ENCODE results near the gene NR1I2. TPM values are rescaled to one million over a fixed set of nuclear protein-coding genes. Genes with fewer than 3 reads are reported as not detected.

Gene NR1I2
- total RNA-seq, 2 donors from 2014 or later, result not detected

DNA sequence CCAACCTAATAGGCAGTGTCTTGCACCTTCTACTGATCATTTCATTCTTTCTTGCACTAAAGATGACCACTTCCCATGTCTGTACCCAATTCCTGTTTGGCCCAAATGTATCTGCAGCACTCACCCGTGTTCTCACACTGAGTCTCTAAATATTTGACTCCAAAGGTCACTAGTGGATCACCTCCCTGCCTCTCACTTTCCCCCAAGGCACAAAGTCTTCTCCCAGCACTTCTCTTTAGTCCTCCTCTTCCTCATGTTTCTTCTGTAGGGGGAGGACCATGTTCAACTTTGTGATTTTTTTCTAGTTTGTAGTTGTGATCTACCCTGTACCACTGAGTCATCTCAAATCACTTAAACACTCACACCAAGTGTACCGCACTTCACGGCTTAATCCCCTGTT, 13.9 kb downstream of the NR1I2 start:
- no peak for ATAC-seq (ENCODE audit: insufficient number of reproducible peaks, low FRiP score, low read depth)
- TF ChIP-seq, protein P1, sequence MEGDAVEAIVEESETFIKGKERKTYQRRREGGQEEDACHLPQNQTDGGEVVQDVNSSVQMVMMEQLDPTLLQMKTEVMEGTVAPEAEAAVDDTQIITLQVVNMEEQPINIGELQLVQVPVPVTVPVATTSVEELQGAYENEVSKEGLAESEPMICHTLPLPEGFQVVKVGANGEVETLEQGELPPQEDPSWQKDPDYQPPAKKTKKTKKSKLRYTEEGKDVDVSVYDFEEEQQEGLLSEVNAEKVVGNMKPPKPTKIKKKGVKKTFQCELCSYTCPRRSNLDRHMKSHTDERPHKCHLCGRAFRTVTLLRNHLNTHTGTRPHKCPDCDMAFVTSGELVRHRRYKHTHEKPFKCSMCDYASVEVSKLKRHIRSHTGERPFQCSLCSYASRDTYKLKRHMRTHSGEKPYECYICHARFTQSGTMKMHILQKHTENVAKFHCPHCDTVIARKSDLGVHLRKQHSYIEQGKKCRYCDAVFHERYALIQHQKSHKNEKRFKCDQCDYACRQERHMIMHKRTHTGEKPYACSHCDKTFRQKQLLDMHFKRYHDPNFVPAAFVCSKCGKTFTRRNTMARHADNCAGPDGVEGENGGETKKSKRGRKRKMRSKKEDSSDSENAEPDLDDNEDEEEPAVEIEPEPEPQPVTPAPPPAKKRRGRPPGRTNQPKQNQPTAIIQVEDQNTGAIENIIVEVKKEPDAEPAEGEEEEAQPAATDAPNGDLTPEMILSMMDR (IDR thresholded peaks at IDR 0.05), result no peak
- no peak for DNase-seq (ENCODE audit: low spot score)
- Histone ChIP-seq H3K27ac (no peak overlapping the region), H3K36me3 (no peaks in the 10 kb centered on the region), H3K27me3 (replicated peaks; ENCODE audit: insufficient read depth) (no peaks in the 10 kb centered on the region), H3K4me3 (no peak overlapping the region), H3K4me1 (ENCODE audit: control insufficient read depth in 1 of 2, low read depth in 2 of 2) (no peaks in the 10 kb centered on the region), H3K9me3 (no peaks in the 10 kb centered on the region)

DNA sequence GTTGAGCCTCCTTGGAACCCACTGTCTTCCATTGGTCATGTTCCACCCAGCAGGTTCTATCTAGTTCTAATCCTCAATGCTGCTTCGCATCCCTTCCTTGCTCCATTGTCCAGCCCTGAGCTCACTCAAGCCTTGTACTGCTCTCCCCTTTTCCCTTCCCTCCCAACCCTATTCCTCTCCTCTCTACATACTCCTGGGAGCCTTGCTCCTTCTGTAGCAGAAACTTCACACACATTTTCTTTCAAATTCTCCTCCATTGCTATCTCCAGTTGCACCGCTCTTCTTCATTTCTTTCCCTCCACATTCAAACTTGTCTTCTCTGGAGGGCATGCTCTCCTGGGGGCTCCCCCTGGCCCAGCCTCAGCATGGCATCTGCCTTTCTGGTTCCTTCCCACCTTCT, 14.5 kb downstream of the NR1I2 start:
- H3K9me3 ChIP-seq, result no peaks in the 10 kb centered on the region
- H3K4me1 ChIP-seq (ENCODE audit: control insufficient read depth in 1 of 2, low read depth in 2 of 2), result no peaks in the 10 kb centered on the region
- ATAC-seq (ENCODE audit: insufficient number of reproducible peaks, low FRiP score, low read depth) (no peak), DNase-seq (ENCODE audit: low spot score) (no peak)
- no peaks in the 10 kb centered on the region for H3K36me3 ChIP-seq
- TF ChIP-seq, protein P1 (IDR thresholded peaks at IDR 0.05), result no peak
- H3K27me3 ChIP-seq (replicated peaks; ENCODE audit: insufficient read depth), result no peaks in the 10 kb centered on the region
- no peak overlapping the region for H3K27ac ChIP-seq
- no peak overlapping the region for H3K4me3 ChIP-seq

GRCh38 chr3:119796785-119797184, 14.9 kb downstream of the NR1I2 start:
- TF ChIP-seq, protein P1 (IDR thresholded peaks at IDR 0.05), result no peak
- Histone ChIP-seq H3K36me3 (no peaks in the 10 kb centered on the region), H3K4me1 (ENCODE audit: control insufficient read depth in 1 of 2, low read depth in 2 of 2) (no peaks in the 10 kb centered on the region), H3K27ac (no peak overlapping the region), H3K9me3 (no peaks in the 10 kb centered on the region), H3K4me3 (no peak overlapping the region), H3K27me3 (replicated peaks; ENCODE audit: insufficient read depth) (no peaks in the 10 kb centered on the region)
- ATAC-seq (ENCODE audit: insufficient number of reproducible peaks, low FRiP score, low read depth), result no peak
- DNase-seq (ENCODE audit: low spot score), result no peak

DNA sequence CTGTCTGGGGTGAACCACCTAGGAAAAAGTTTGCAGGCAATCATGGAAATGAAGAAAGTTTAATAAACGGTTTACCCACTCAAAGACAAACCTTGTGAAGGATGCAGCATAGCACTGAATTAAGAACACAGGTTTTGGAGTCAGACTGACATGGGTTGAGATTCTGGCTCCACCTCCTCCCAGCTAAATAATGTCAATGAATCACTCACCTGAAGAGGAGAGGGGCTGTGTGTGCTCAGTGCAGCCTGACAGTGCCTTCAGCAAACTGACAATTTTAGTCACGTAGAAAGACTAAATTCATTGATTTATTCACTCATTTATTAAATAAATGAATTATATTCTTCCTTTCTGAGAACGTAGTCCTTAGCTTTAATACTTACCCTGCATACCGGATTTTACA, 18.9 kb downstream of the NR1I2 start:
- Histone ChIP-seq H3K27me3 (replicated peaks; ENCODE audit: insufficient read depth) (no peaks in the 10 kb centered on the region), H3K4me3 (no peak overlapping the region), H3K27ac (no peak overlapping the region), H3K4me1 (ENCODE audit: control insufficient read depth in 1 of 2, low read depth in 2 of 2) (no peaks in the 10 kb centered on the region), H3K36me3 (no peaks in the 10 kb centered on the region), H3K9me3 (no peaks in the 10 kb centered on the region)
- ATAC-seq (ENCODE audit: insufficient number of reproducible peaks, low FRiP score, low read depth), result no peak
- no peak for DNase-seq (ENCODE audit: low spot score)
- TF ChIP-seq, protein P1 (IDR thresholded peaks at IDR 0.05), result no peak

GRCh38 chr3:119808244-119808643, 26.3 kb downstream of the NR1I2 start:
- no peak overlapping the region for H3K4me3 ChIP-seq
- H3K27me3 ChIP-seq (replicated peaks; ENCODE audit: insufficient read depth), result no peaks in the 10 kb centered on the region
- DNase-seq (ENCODE audit: low spot score) (no peak), ATAC-seq (ENCODE audit: insufficient number of reproducible peaks, low FRiP score, low read depth) (no peak)
- H3K9me3 ChIP-seq, result no peaks in the 10 kb centered on the region
- H3K27ac ChIP-seq, result no peak overlapping the region
- no peaks in the 10 kb centered on the region for H3K36me3 ChIP-seq
- TF ChIP-seq, protein P1 (IDR thresholded peaks at IDR 0.05), result no peak
- peaks cover 3 to 7% of the 10 kb centered on the region in 2 donors for H3K4me1 ChIP-seq (ENCODE audit: control insufficient read depth in 1 of 2, low read depth in 2 of 2)
